SK-N-SH (cell line): Measurements from ENCODE around the gene FAM107B. TPM values are rescaled to one million over a fixed set of nuclear protein-coding genes. Genes with fewer than 3 reads are reported as not detected.
A peak's percentile ranks its signal among the peaks of the same experiment; 100 is the strongest.

Experiments used
- CTCF ChIA-PET: fragments of 300-600, 350-600 bp; formaldehyde crosslinking; extraction: SDS; loops from one replicate; lab custom pipeline; 2021; lab: Yijun Ruan, JAX
- POLR2A ChIA-PET: fragments of 350-600 bp; sonication (Branson Sonifier 250); formaldehyde crosslinking; extraction: SDS; loops from one replicate; lab custom pipeline; 2020; ENCODE audit warnings: antibody characterized with exemption, inconsistent platforms; lab: Yijun Ruan, JAX
- DNase-seq: peaks from one replicate; pipeline ENCODE4 v3.0.0; 2012
- H2AFZ ChIP-seq: fragments of 200-600 bp; sonication (generic); 2 replicates; pipeline ENCODE4 v1.8.1; 2016; ENCODE audit warnings: antibody characterized with exemption, mild to moderate bottlenecking, low read depth
- H3F3A ChIP-seq: fragments of 200-600 bp; sonication (generic); replicated peaks from 2 replicates; pipeline ENCODE3; 2016; ENCODE audit warnings: antibody characterized with exemption, mild to moderate bottlenecking; ENCODE audit not compliant: insufficient read depth
- H3K27ac ChIP-seq, 2 experiments: fragments of 200-500 bp in 1 of 2; fragments of 200-600 bp in 1 of 2; sonication (Bioruptor generic) in 1 of 2; sonication (generic), shearing (Covaris generic) in 1 of 2; 2 replicates each; pipeline versions ENCODE4 v1.5.1 to v1.6.1; 2014 to 2016; ENCODE audit warnings: low read depth in 2 of 2, inconsistent platforms in 1 of 2, low read length in 1 of 2, mild to moderate bottlenecking in 1 of 2, mixed read lengths in 1 of 2
- H3K27me3 ChIP-seq: fragments of 200-600 bp; sonication (generic), shearing (Covaris generic); 2 replicates; pipeline ENCODE4 v1.6.1; 2016; ENCODE audit warnings: mixed run types; ENCODE audit not compliant: insufficient read depth
- H3K36me3 ChIP-seq, 2 experiments: fragments of 200-500 bp in 1 of 2; fragments of 200-600 bp in 1 of 2; sonication (Bioruptor generic) in 1 of 2; sonication (generic) in 1 of 2; replicated peaks in 1 of 2; 2 replicates each; pipeline versions ENCODE3 to v1.5.1; 2014 to 2016; ENCODE audit warnings: low read length in 1 of 2, mild to moderate bottlenecking in 1 of 2; ENCODE audit not compliant: insufficient read depth in 2 of 2, control insufficient read depth in 1 of 2
- H3K4me1 ChIP-seq, 2 experiments: fragments of 200-500 bp in 1 of 2; fragments of 200-600 bp in 1 of 2; sonication (Bioruptor generic) in 1 of 2; sonication (generic), shearing (Covaris generic) in 1 of 2; 2 replicates each; pipeline versions ENCODE4 v1.5.1 to v1.6.1; 2014 to 2016; ENCODE audit warnings: low read depth in 1 of 2, low read length in 1 of 2, mixed run types in 1 of 2; ENCODE audit not compliant: insufficient read depth in 2 of 2, control insufficient read depth in 1 of 2
- H3K4me2 ChIP-seq: fragments of 200-600 bp; sonication (generic), shearing (Covaris generic); 2 replicates; pipeline ENCODE4 v1.6.1; 2017; ENCODE audit warnings: mixed run types
- H3K4me3 ChIP-seq, 2 experiments: fragments of 200-500 bp in 1 of 2; fragments of 200-600 bp in 1 of 2; sonication (Bioruptor generic) in 1 of 2; sonication (generic), shearing (Covaris generic) in 1 of 2; 2 replicates each; pipeline versions ENCODE4 v1.5.1 to v1.8.1; 2014 to 2016; ENCODE audit warnings: low read depth in 2 of 2, inconsistent platforms in 1 of 2, low read length in 1 of 2, mild to moderate bottlenecking in 1 of 2, mixed read lengths in 1 of 2, moderate library complexity in 1 of 2
- H3K79me2 ChIP-seq: fragments of 200-600 bp; sonication (generic); 2 replicates; pipeline ENCODE4 v1.8.1; 2017; ENCODE audit warnings: mild to moderate bottlenecking; ENCODE audit not compliant: insufficient read depth
- H3K9ac ChIP-seq: fragments of 200-600 bp; sonication (generic); 2 replicates; pipeline ENCODE4 v1.6.1; 2017; ENCODE audit warnings: mixed run types
- H3K9me2 ChIP-seq: fragments of 200-600 bp; sonication (generic); 2 replicates; pipeline ENCODE4 v1.6.1; 2017; ENCODE audit warnings: mixed run types
- H3K9me3 ChIP-seq: fragments of 200-600 bp; sonication (generic); 2 replicates; pipeline ENCODE4 v1.6.1; 2017; ENCODE audit warnings: mixed run types, mild to moderate bottlenecking, moderate library complexity
- H4K20me1 ChIP-seq: fragments of 200-600 bp; sonication (generic); 2 replicates; pipeline ENCODE4 v1.6.1; 2017; ENCODE audit warnings: mild to moderate bottlenecking, mixed run types; ENCODE audit not compliant: insufficient read depth
- ELF1 ChIP-seq: IDR thresholded peaks from 2 replicates; pipeline ENCODE4 v1.4.0; 2012
- GABPA ChIP-seq: IDR thresholded peaks from 2 replicates; pipeline ENCODE4 v1.4.0; 2012; ENCODE audit warnings: low read depth, mild to moderate bottlenecking
- GATA2 ChIP-seq: sonication (generic); formaldehyde crosslinking; IDR thresholded peaks from 2 replicates; pipeline ENCODE4 v1.5.0; 2020; ENCODE audit warnings: mild to moderate bottlenecking, missing genetic modification reagents
- JUND ChIP-seq: IDR thresholded peaks from 2 replicates; pipeline ENCODE4 v1.4.0; 2012
- MEF2A ChIP-seq: IDR thresholded peaks from 2 replicates; pipeline ENCODE4 v1.4.0; 2012; ENCODE audit warnings: low read depth, borderline replicate concordance
- MXI1 ChIP-seq: IDR thresholded peaks from 2 replicates; pipeline ENCODE4 v1.6.1; 2012; ENCODE audit warnings: mild to moderate bottlenecking, low read depth, low read length, improper control_type of control experiment
- NFIC ChIP-seq: IDR thresholded peaks from 2 replicates; pipeline ENCODE4 v1.4.0; 2012; ENCODE audit warnings: borderline replicate concordance
- NRF1 ChIP-seq: IDR thresholded peaks from 2 replicates; pipeline ENCODE4 v1.6.1; 2012; ENCODE audit warnings: low read depth, mild to moderate bottlenecking, low read length
- RAD21 ChIP-seq: IDR thresholded peaks from 2 replicates; pipeline ENCODE4 v1.6.1; 2012; ENCODE audit warnings: mild to moderate bottlenecking, low read length
- RFX5 ChIP-seq: IDR thresholded peaks from 2 replicates; pipeline ENCODE4 v1.6.1; 2012; ENCODE audit warnings: mild to moderate bottlenecking, improper control_type of control experiment, low read length
- TCF12 ChIP-seq: IDR thresholded peaks from 2 replicates; pipeline ENCODE4 v1.4.0; 2012
- WGBS: methylation state at CpG from one replicate; pipeline ENCODE4 v1.1.6; 2017; ENCODE audit warnings: low lambda C conversion rate; 5-methylcytosine and 5-hydroxymethylcytosine counted together
- polyA plus RNA-seq, 3 experiments: library from polyadenylated mRNA; depleted of rRNA; stranded (reverse); fragments of >200 nt; gene quantifications; 2 replicates each; pipeline ENCODE4 v1.2.3, GENCODE V29; 2012
- TF ChIP-seq, protein P1 (sequence below): IDR thresholded peaks from 2 replicates; pipeline ENCODE4 v1.4.0; 2012; ENCODE audit warnings: low read depth, borderline replicate concordance
- TF ChIP-seq, protein P2 (sequence below): IDR thresholded peaks from 2 replicates; pipeline ENCODE4 v1.4.0; 2012; ENCODE audit warnings: low read depth, borderline replicate concordance
- TF ChIP-seq, protein P3 (sequence below): fragments of 150-350 bp; IDR thresholded peaks from 2 replicates; pipeline ENCODE4 v1.6.1; 2017; ENCODE audit warnings: antibody characterized with exemption, low read length, low read depth, borderline replicate concordance
- TF ChIP-seq, protein P4 (sequence below): fragments of 150-350 bp; IDR thresholded peaks from 2 replicates; pipeline ENCODE4 v1.6.1; 2016; ENCODE audit warnings: mild to moderate bottlenecking, low read depth, low read length
- TF ChIP-seq, protein P5 (sequence below): IDR thresholded peaks from 2 replicates; pipeline ENCODE4; 2012
- TF ChIP-seq, protein P6 (sequence below): IDR thresholded peaks from 2 replicates; pipeline ENCODE4 v1.4.0; 2012; ENCODE audit warnings: low read depth

Gene FAM107B
- polyA plus RNA-seq, 1 of the 3 experiments (the other 2 are of a cell fraction) = 1.0 TPM

DNA sequence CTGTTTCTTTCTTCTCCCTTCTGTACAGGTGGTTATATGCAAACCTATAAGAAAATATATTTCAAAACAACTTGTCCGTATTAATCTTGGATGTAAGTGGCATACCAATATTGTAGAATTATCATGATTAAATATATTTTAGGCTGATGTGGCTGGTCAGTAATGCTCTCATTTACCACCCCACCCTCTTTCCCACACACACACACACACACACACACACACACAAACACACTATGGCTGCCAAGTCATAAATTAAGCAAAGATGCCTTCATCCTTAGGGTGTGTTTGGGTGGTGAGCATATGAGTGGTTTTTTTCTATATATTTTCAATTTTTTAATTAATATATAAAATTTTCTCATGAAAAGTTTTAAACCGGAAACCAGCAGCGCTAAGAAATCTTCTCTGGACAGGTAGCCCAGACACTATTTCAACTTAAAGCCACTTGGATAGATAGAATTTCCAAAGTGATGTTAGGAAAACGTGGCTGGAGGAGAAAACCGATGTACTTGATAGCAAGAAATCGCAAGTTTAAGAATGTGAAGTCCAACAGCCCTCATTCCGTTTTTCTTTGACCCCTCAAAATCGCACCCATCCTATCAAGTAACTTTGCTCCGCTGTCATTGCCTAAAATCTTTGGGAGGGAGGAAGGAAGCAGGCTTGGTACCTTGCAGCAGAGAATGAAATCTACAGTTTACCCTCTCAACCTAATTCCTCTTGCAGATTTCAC lies 171.7 kb downstream of the FAM107B start:
- 0 out of 2 replicates have a peak, but pooled peaks cover 8% of the 10 kb centered on the region for H3K27me3 ChIP-seq
- 35% methylated on average over 9 of the region's 9 CpGs for WGBS
- H3K79me2 ChIP-seq = no peaks in the 10 kb centered on the region
- no peaks in the 10 kb centered on the region for H3K36me3 ChIP-seq
- no peak for DNase-seq
- no peak overlapping the region for H3K27ac ChIP-seq
- H3K9me2 ChIP-seq = no peaks in the 10 kb centered on the region
- peaks cover 4% of the 10 kb centered on the region for H3F3A ChIP-seq
- no peak for TF ChIP-seq RAD21
- TF ChIP-seq, protein P1, sequence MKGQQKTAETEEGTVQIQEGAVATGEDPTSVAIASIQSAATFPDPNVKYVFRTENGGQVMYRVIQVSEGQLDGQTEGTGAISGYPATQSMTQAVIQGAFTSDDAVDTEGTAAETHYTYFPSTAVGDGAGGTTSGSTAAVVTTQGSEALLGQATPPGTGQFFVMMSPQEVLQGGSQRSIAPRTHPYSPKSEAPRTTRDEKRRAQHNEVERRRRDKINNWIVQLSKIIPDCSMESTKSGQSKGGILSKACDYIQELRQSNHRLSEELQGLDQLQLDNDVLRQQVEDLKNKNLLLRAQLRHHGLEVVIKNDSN = no peak
- TF ChIP-seq GABPA = no peak
- TF ChIP-seq MXI1 = no peak
- TF ChIP-seq NRF1 = no peak
- no peak for TF ChIP-seq RFX5
- TF ChIP-seq, protein P2, sequence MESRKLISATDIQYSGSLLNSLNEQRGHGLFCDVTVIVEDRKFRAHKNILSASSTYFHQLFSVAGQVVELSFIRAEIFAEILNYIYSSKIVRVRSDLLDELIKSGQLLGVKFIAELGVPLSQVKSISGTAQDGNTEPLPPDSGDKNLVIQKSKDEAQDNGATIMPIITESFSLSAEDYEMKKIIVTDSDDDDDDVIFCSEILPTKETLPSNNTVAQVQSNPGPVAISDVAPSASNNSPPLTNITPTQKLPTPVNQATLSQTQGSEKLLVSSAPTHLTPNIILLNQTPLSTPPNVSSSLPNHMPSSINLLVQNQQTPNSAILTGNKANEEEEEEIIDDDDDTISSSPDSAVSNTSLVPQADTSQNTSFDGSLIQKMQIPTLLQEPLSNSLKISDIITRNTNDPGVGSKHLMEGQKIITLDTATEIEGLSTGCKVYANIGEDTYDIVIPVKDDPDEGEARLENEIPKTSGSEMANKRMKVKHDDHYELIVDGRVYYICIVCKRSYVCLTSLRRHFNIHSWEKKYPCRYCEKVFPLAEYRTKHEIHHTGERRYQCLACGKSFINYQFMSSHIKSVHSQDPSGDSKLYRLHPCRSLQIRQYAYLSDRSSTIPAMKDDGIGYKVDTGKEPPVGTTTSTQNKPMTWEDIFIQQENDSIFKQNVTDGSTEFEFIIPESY = no peak
- no peak for TF ChIP-seq TCF12
- TF ChIP-seq ELF1 = no peak
- TF ChIP-seq NFIC = no peak
- H3K4me1 ChIP-seq = peaks cover 7 to 11% of the 10 kb centered on the region in 2 experiments; a peak in 3 of 4 replicates
- peak overlapping the region; percentile 88 for H3K4me2 ChIP-seq
- no peaks in the 10 kb centered on the region for H4K20me1 ChIP-seq
- ChIA-PET CTCF (no interaction called here), POLR2A (no interaction called here)
- peak overlapping the region; percentile 81 for H2AFZ ChIP-seq
- no peaks in the 10 kb centered on the region for H3K9me3 ChIP-seq
- peak overlapping the region; percentile 51; the same call in 1 of the 2 replicates for H3K9ac ChIP-seq
- peak overlapping the region; percentile 48 to 69 for H3K4me3 ChIP-seq

DNA sequence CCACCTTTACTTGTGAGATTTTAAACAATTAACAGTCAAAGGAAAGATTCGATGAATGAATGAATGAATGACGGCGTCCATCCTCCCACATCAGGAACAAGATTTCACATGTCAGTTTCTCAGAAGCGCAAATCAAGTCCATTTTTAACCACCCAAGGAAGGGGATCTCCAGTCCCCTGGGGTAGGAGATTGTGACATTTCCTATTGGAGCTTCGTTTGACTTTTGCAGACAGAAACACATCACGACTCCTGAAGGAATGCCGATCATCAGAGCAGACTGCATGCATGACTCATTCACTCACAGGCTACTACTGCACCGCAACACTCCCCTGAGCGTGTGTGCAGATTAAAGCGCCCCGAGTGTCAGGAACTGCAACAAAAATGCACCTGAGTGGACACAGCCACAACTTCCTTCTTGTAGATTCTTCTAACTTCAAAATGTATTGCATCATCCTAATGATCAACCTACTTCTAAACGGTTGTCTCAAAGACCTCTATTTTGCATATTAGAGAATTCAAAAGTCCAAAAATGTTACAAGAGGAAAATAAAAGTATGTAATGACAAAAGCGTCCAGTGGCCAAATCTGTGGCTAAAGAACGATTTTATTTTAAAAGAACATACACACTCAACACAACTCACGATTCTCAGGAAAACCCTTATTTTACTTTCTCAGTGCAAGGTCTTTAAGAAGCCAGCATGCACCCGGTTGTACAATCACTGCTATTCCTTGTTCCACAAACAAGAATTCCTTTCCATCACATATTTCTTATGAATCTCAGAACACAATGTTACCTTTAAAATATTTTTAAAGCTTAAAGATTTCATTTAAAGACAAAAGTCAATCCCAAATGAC lies 172.6 kb downstream of the FAM107B start:
- Histone ChIP-seq H3K4me1 (peaks cover 7 to 11% of the 10 kb centered on the region in 2 experiments; a peak in 3 of 4 replicates), H3K4me2 (no peak overlapping the region), H3K9me2 (no peaks in the 10 kb centered on the region), H2AFZ (no peak overlapping the region), H3K27me3 (no peaks in the 10 kb centered on the region), H3F3A (peaks cover 4% of the 10 kb centered on the region), H3K36me3 (no peaks in the 10 kb centered on the region), H4K20me1 (no peaks in the 10 kb centered on the region), H3K9me3 (no peaks in the 10 kb centered on the region), H3K9ac (no peak overlapping the region), H3K27ac (no peak overlapping the region), H3K4me3 (no peak overlapping the region), H3K79me2 (no peaks in the 10 kb centered on the region)
- TF ChIP-seq RAD21 (no peak), GATA2 (CRISPR knock-in tag) (no peak), NFIC (no peak), JUND (no peak), MEF2A (no peak), GABPA (no peak)
- TF ChIP-seq, protein P3, sequence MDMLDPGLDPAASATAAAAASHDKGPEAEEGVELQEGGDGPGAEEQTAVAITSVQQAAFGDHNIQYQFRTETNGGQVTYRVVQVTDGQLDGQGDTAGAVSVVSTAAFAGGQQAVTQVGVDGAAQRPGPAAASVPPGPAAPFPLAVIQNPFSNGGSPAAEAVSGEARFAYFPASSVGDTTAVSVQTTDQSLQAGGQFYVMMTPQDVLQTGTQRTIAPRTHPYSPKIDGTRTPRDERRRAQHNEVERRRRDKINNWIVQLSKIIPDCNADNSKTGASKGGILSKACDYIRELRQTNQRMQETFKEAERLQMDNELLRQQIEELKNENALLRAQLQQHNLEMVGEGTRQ = no peak
- TF ChIP-seq, protein P4, sequence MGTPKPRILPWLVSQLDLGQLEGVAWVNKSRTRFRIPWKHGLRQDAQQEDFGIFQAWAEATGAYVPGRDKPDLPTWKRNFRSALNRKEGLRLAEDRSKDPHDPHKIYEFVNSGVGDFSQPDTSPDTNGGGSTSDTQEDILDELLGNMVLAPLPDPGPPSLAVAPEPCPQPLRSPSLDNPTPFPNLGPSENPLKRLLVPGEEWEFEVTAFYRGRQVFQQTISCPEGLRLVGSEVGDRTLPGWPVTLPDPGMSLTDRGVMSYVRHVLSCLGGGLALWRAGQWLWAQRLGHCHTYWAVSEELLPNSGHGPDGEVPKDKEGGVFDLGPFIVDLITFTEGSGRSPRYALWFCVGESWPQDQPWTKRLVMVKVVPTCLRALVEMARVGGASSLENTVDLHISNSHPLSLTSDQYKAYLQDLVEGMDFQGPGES = no peak
- TF ChIP-seq, protein P5, sequence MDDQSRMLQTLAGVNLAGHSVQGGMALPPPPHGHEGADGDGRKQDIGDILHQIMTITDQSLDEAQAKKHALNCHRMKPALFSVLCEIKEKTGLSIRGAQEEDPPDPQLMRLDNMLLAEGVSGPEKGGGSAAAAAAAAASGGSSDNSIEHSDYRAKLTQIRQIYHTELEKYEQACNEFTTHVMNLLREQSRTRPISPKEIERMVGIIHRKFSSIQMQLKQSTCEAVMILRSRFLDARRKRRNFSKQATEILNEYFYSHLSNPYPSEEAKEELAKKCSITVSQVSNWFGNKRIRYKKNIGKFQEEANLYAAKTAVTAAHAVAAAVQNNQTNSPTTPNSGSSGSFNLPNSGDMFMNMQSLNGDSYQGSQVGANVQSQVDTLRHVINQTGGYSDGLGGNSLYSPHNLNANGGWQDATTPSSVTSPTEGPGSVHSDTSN = no peak
- TF ChIP-seq, protein P1 = no peak
- TF ChIP-seq, protein P6, sequence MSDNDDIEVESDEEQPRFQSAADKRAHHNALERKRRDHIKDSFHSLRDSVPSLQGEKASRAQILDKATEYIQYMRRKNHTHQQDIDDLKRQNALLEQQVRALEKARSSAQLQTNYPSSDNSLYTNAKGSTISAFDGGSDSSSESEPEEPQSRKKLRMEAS = no peak
- CTCF ChIA-PET = no interaction called here
- DNase-seq = no peak
- POLR2A ChIA-PET = no interaction called here
- 82% methylated on average over 16 of the region's 16 CpGs for WGBS
